LHCN-M2 (cell line): ENCODE measurements around the gene MIER1. TPM values are rescaled to one million over a fixed set of nuclear protein-coding genes. Genes with fewer than 3 reads are reported as not detected.
"Not testable (repeated sequence)": the region's sequence is repeated elsewhere in the genome, so short reads cannot be mapped to it uniquely, and the experiment has no call there.

ENCODE experiments used
- DNase-seq: peaks from one replicate; pipeline ENCODE4 v3.0.0-alpha.2; 2012; ENCODE audit warnings: low read depth
- total RNA-seq: library from RNA; depleted of rRNA; stranded (reverse); fragments of >200 nt; gene quantifications from 2 replicates; pipeline ENCODE4 v1.2.3, GENCODE V29; 2014

Gene MIER1
- total RNA-seq, 1 experiment from 2014 or later = 33.4 TPM

DNA sequence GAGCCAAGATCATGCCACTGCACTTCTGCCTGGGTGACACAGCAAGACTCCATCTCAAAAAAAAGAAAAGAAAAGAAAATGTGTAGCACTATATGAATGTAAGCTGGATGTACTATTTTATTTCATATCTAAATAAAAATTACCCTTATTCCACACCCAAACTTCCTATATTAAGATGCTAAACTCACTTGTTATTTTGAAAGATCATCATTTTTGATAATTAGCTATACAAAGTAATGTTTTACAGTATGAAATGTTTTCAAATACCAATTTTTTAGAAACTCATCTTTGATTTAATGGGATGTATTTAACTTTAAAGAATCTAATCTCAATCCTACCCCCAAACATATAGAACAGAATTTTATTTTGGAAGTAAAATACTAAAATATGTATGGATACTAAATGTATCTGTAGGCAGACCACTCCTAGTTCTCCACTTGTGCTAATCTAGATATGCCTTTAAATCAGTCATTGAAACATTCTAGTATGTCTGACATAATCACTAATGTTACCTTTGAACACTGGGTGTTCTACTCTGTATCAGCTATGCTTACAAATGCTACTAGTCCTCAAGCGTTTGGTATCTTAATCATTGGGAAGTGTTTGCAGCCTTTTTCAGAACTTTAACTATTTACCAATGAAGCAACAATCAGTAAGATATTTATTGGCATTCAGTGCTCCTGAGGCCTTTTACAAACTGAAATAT lies 12.9 kb downstream of the MIER1 start:
- DNase-seq = no peak

DNA sequence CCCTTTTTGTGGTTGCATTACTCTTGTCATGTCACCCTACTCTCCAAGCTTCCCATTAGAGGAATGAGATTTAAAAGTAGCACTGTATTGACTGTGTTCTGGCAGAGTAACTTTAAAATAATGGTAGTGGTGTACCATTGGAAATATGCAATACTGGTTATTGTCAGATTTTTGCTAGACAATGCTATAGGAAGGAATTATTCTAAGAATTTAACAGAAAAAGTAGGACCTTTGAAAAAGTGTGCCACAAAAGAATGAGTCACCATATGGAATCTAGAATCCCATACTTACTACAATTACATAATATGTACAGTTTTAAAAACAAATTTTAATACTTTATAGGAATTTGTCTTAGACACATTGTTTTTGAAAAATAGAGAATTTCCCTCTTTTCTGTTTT lies 13.8 kb downstream of the MIER1 start:
- DNase-seq = peak; percentile 50

DNA sequence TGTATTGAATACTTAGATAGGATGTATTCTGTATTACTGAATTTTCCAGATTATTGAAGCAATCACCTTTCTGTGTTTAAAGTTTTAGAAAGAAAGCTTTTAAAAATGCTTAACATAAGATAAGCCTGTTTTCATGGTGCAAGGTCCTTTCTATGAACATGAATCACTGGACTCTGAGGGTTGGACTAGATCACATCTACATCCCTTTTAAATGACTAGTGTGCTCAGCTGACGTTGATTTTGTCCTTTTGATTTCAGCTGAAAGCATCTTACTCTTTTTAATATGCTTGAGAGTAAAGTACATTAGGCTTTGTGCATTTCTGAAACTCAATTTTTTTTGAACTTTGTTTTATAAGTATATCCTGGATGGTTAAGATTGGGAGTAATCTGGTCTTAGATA lies 16.2 kb downstream of the MIER1 start:
- DNase-seq = peak; percentile 49

- DNase-seq = no peak
Observed at GRCh38 chr1:66943361-66943969, 18.7 kb downstream of the MIER1 start.

DNA sequence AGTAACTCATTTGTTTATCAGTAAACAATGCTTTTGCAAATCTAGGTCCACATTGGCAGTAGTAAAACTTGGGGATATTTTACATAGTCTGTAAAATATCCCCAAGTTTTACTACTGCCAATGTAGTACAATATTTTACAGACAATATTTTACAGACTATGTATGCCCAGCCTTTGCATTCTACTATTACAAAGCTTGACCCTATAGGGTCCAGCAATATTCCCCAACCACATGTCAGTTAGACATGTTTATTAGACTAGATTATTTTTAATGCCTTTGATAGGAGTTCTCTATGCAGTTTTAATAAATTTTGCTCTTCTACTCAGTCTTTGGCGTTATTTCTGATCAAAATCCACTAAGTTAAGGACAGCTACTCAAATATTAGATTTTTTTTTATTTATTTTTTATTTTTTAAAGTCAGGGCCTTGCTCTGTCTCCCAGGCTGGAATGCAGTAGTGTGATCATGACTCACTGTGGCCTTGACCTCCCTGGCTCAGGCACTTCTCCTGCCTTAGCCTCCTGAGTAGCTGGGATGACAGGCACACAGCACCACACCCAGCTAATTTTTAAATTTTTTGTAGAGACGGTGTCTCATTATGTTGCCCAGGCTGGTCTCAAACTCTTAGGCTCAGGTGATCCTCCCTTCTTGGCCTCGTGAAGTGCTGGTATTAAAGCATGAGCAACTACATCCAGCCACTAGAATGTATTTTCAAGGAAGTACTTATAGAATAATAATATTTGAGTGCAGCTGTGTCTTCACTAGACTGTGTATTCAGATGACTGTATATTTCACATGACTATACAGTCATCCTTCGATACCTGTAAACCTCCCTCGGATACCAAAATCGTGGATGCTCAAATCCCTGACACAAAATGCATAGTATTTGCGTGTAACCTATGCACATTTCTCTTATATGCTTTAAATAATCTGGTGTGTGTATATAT lies 19.8 kb downstream of the MIER1 start:
- DNase-seq = peak; percentile 84

DNA sequence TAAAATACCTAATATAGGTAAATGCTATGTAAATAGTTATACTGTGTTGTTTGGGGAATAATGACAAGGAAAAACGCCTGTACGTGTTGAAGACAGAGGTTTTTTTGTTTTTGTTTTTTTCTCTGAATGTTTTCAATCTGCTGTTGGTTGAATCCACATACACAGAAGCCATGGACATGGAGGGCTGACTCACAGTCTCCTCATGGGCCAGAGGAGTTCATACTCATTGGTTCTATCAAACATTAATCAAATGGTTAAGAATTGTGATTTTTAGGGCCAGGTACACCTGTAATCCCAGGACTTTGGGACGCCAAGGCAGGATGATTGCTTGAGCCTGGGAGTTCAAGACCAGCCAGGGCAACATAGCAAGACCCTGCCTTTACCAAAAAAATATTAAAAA lies 20.5 kb downstream of the MIER1 start:
- DNase-seq = no peak

DNA sequence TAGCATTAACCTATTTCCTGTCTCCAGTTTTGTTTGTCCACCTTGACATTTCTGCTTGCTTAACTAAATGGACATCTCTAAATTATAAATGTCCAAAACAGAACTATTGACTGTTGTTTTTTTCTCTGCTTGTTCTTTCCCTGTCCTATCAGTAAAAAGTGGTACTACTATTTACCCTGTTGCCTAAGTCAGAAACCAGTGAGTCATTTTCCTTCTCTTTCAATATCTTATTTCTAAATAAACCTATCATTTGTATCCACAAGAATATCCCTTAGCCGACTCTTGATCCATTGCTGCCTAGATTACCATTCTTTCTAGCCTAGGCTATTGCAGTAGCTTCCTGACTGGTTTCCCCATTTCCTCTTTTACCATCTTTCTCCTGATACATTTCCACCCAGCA lies 22.5 kb downstream of the MIER1 start:
- no peak for DNase-seq

- DNase-seq = peak; percentile 61
Observed at GRCh38 chr1:66951513-66951912, 26.7 kb downstream of the MIER1 start.

DNA sequence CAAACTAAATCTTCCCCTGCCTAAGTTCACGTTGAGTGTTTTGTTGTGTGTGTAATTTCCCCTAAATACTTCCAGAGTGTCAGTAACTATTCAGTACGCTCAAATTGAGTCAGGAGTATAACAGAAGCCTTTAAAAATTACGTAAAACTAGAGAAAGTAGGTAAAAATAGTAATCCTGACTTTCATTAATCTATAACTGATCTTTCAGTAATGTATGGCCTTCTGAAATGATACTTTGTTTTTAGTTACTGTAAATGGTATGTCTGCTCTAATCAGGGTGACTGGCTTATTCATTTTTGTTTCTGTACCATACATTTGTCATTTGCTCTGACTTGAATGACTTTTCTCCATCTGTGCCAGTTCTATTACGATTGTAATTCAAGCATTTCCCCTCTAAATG lies 29.4 kb downstream of the MIER1 start:
- no peak for DNase-seq

DNA sequence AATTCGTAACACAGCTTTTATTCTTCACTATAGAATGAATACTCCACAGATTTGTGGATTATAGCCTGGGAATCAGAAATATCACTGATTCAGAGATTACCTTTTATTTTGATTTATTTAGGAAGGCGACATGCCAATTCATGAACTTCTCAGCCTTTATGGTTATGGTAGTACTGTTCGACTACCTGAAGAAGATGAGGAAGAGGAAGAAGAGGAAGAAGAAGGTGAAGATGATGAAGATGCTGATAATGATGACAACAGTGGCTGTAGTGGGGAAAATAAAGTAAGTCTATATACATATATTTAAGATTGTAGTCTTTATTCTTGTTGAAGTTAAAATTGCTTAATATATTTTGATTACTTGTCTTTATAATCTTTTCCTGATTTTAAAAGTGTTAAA lies 33.1 kb downstream of the MIER1 start:
- no peak for DNase-seq

DNA sequence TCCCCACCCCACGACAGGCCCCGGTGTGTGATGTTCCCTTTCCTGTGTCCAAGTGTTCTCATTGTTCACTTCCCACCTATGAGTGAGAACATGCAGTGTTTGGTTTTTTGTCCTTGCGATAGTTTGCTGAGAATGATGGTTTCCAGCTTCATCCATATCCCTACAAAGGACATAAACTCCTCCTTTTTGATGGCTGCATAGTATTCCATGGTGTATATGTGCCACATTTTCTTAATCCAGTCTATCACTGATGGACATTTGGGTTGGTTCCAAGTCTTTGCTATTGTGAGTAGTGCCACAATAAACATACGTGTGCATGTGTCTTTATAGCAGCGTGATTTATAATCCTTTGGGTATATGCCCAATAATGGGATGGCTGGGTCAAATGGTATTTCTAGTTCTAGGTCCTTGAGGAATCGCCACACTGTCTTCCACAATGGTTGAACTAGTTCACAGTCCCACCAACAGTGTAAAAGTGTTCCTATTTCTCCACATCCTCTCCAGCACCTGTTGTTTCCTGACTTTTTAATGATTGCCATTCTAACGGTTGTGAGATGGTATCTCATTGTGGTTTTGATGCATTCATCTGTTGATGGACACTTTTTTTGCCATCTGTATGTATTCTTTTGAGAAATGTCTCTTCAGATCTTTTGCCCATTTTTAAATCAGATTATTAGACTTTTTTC lies 41.5 kb downstream of the MIER1 start:
- not testable (repeated sequence) for DNase-seq

DNA sequence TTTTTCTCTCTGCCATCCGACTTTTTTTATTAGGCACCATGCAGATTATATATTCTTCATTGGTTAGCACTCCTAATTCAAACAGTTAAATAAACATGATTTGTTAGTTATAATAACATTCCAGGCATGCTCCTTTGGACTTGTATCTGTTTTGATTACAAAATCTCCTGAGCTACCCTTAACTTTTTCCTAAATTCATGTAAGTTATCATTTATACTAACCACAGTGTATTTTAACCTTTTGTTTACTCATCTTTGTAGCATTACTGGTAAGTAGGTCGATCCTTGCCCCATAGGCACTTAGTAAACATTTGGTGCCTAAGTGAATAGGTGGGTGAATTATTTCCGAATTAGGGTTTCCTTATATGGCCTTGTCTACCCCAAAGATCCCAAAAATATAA lies 43.8 kb downstream of the MIER1 start:
- DNase-seq = no peak

- DNase-seq = no peak
Observed at GRCh38 chr1:66978201-66978600, 53.4 kb downstream of the MIER1 start.

DNA sequence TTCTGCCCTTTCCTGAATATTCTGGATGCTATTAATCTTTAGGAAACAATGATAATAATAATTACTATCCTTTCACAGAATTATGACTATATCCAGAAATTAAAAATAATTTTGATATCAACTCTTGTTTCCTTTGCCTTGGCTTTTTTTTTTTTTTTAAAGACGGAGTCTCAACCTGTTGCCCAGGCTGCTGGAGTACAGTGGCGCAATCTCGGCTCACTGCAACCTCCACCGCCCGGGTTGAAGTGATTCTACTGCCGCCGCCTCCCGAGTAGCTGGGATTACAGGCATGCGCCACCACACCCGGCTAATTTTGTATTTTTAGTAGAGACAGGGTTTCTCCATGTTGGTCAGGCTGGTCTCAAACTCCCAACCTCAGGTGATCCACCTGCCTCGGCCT lies 54.8 kb downstream of the MIER1 start:
- not testable (repeated sequence) for DNase-seq

DNA sequence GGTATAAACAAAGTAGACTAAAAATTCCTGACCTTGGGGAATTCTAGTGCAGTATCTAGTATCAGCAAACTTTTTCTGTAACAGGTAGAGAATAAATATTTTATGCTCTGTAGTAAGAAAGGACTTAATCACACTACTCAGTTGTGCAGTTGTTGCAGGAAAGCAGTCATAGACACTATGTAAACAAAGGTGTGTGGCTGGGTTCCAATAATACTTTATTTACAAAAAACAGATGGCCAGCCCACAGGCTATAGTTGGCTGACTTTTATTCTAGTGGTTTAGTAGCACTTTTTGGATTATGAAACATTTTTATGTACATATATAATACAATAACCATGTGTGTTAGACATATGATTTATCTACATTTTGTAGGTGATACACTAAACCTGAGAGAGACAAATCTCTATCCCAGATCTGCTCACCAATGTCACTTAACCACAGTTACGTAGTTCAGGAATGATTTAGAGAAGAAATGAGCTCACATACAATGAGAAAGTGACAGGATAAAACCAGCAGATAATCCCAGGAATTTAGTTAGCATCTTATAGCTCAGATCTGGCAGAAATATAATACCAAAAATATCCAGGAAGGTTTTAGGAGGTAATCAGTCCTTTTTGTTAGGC lies 56.1 kb downstream of the MIER1 start:
- peak; percentile 31 for DNase-seq

DNA sequence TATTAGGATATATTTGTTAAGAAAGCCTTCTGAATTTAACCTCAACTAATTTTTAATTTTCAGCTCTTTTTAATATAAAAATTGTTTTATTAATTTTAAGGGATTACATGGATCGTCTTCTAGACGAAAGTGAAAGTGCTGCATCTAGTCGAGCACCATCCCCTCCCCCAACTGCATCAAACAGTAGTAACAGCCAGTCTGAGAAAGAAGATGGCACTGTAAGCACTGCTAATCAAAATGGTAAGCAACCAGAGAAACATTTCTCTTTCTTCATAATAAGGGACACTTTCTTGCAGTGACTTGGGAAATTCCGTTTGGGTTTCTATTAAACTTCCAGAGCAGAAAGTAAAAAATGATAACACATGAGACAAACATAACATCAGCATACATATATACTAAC lies 56.9 kb downstream of the MIER1 start:
- peak; percentile 27 for DNase-seq

GRCh38 chr1:66982561-66983260 lies 57.9 kb downstream of the MIER1 start:
- DNase-seq = no peak

GRCh38 chr1:66984491-66984890 lies 59.7 kb downstream of the MIER1 start:
- DNase-seq = no peak

- no peak for DNase-seq
Observed at GRCh38 chr1:66985835-66986234, 61.0 kb downstream of the MIER1 start.

DNA sequence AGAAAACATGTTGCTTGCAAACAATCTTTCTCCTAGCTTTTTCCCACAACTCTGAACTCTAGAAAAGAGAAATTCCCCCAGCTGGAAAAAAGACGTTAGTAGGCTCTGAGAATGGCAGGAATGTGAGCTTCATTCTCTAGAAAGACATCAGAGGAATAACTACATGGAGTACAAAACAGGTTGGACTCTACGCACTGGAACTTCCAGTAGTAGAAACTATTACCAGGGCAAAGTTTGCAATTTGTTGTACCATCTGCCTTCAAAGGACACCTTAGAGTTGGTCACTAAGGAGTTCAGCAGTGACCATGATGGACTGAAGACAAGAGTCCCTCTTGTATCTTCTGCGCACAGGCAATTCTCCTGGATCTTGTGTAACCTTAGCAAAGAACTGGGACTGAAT lies 68.3 kb downstream of the MIER1 start:
- DNase-seq = no peak
